Tibial nerve (tissue), 4 donors: Measurements from ENCODE around the gene BDKRB2. TPM values are rescaled to one million over a fixed set of nuclear protein-coding genes. Genes with fewer than 3 reads are reported as not detected.

Source experiments
- DNase-seq, 2 donors: peaks; one replicate each; pipeline ENCODE4 v3.0.0-alpha.2; 2019; ENCODE audit warnings: low spot score in 2 of 2
- H3K27ac ChIP-seq, 4 donors: fragments of 200-600 bp; sonication (generic) in 3 of 4; one replicate each; pipeline ENCODE4 v1.5.1; 2017 to 2019; ENCODE audit warnings: mild to moderate bottlenecking in 1 of 4
- H3K27me3 ChIP-seq, 2 donors: fragments of 200-600 bp; sonication (generic) in 1 of 2; one replicate each; pipeline versions ENCODE4 v1.5.1 to v1.6.0; 2017 to 2019
- H3K36me3 ChIP-seq, 3 donors: fragments of 200-600 bp; sonication (generic); one replicate each; pipeline ENCODE4 v1.5.1; 2018 to 2019
- H3K4me1 ChIP-seq, 4 donors: fragments of 200-600 bp; sonication (generic) in 3 of 4; one replicate each; pipeline ENCODE4 v1.5.1; 2017 to 2019
- H3K4me3 ChIP-seq, 4 donors: fragments of 200-600 bp; sonication (generic) in 3 of 4; one replicate each; pipeline ENCODE4 v1.5.1; 2017 to 2019; ENCODE audit warnings: mild to moderate bottlenecking in 1 of 4, moderate library complexity in 1 of 4
- H3K9me3 ChIP-seq, 4 donors: fragments of 200-600 bp; sonication (generic) in 3 of 4; one replicate each; pipeline ENCODE4 v1.5.1; 2017 to 2019
- CTCF ChIP-seq, 5 experiments: fragments of 200-600 bp in 3 of 5; fragments of 450-650 bp in 2 of 5; sonication (generic) in 3 of 5; IDR thresholded peaks; one replicate each; pipeline ENCODE4 v1.5.1; 2016 to 2019; ENCODE audit warnings: antibody characterized with exemption in 5 of 5, mild to moderate bottlenecking in 3 of 5, moderate library complexity in 2 of 5
- EP300 ChIP-seq, 2 donors: sonication (generic); formaldehyde crosslinking; IDR thresholded peaks; one replicate each; pipeline ENCODE4 v1.6.1; 2017; ENCODE audit warnings: antibody characterized with exemption in 2 of 2, mild to moderate bottlenecking in 1 of 2
- POLR2A ChIP-seq, 2 donors: fragments of 450-650 bp; IDR thresholded peaks; one replicate each; pipeline ENCODE4 v1.6.1; 2017; ENCODE audit warnings: antibody characterized with exemption in 2 of 2, mild to moderate bottlenecking in 2 of 2, moderate library complexity in 2 of 2
- WGBS, 2 donors: methylation state at CpG; one replicate each; pipeline ENCODE4 v1.1.5; 2018; 5-methylcytosine and 5-hydroxymethylcytosine counted together
- total RNA-seq, 4 donors: library from RNA; depleted of rRNA; stranded (reverse); fragments of >200 nt; gene quantifications; one replicate each; pipeline ENCODE4 v1.1.0, GENCODE V29; 2016

The BDKRB2 gene
- total RNA-seq, 4 donors from 2014 or later: 10.5 to 26.8 (median 18.4) TPM

- Histone ChIP-seq H3K27me3 (peaks cover 0 to 9% of the 10 kb centered on the region in 2 donors), H3K4me3 (no peak overlapping the region), H3K9me3 (no peaks in the 10 kb centered on the region), H3K27ac (no peak overlapping the region), H3K4me1 (peaks cover 0 to 43% (median 5%) of the 10 kb centered on the region in 4 donors), H3K36me3 (no peaks in the 10 kb centered on the region)
- no peak for DNase-seq
- 60 to 63% methylated on average over 10 of the region's 10 CpGs for WGBS, 2 donors
- TF ChIP-seq POLR2A (IDR thresholded peaks at IDR 0.05) (no peak), EP300 (IDR thresholded peaks at IDR 0.05) (no peak), CTCF (IDR thresholded peaks at IDR 0.05) (no peak)
Observed at GRCh38 chr14:96201965-96202364, 2.7 kb upstream of the BDKRB2 start.

GRCh38 chr14:96202441-96203094, 2.1 kb upstream of the BDKRB2 start:
- Histone ChIP-seq H3K9me3 (no peaks in the 10 kb centered on the region), H3K27me3 (peaks cover 0 to 9% of the 10 kb centered on the region in 2 donors), H3K36me3 (no peaks in the 10 kb centered on the region), H3K4me3 (no peak overlapping the region), H3K4me1 (peaks cover 0 to 44% (median 5%) of the 10 kb centered on the region in 4 donors), H3K27ac (no peak overlapping the region)
- WGBS, 2 donors: 77 to 82% methylated on average over 11 of the region's 11 CpGs
- DNase-seq: no peak
- TF ChIP-seq CTCF (IDR thresholded peaks at IDR 0.05) (no peak), POLR2A (IDR thresholded peaks at IDR 0.05) (no peak), EP300 (IDR thresholded peaks at IDR 0.05) (no peak)

- Histone ChIP-seq H3K36me3 (no peaks in the 10 kb centered on the region), H3K4me3 (no peak overlapping the region), H3K4me1 (peaks cover 0 to 38% (median 5%) of the 10 kb centered on the region in 4 donors), H3K9me3 (no peaks in the 10 kb centered on the region), H3K27ac (peak overlapping the region in 1 of 4 donors; percentile 86), H3K27me3 (peaks cover 0 to 9% of the 10 kb centered on the region in 2 donors)
- no peak for DNase-seq
- 93 to 96% methylated on average over 3 of the region's 3 CpGs for WGBS, 2 donors
- no peak for TF ChIP-seq EP300 (IDR thresholded peaks at IDR 0.05)
- no peak for TF ChIP-seq POLR2A (IDR thresholded peaks at IDR 0.05)
- no peak for TF ChIP-seq CTCF (IDR thresholded peaks at IDR 0.05)
Observed at GRCh38 chr14:96203116-96203515, 1.5 kb upstream of the BDKRB2 start.

- peaks cover 0 to 9% of the 10 kb centered on the region in 2 donors for H3K27me3 ChIP-seq
- H3K4me3 ChIP-seq: no peak overlapping the region
- H3K27ac ChIP-seq: peak overlapping the region in 3 of 4 donors; percentile 84 to 87 (median 86)
- no peak for DNase-seq
- H3K4me1 ChIP-seq: peaks cover 0 to 33% (median 5%) of the 10 kb centered on the region in 4 donors
- H3K36me3 ChIP-seq: no peaks in the 10 kb centered on the region
- TF ChIP-seq POLR2A (IDR thresholded peaks at IDR 0.05): no peak
- no peak for TF ChIP-seq EP300 (IDR thresholded peaks at IDR 0.05)
- TF ChIP-seq CTCF (IDR thresholded peaks at IDR 0.05): no peak
- WGBS, 2 donors: 89 to 100% methylated on average over 1 of the region's 1 CpG
- H3K9me3 ChIP-seq: no peaks in the 10 kb centered on the region
Observed at GRCh38 chr14:96203635-96204034, 1.0 kb upstream of the BDKRB2 start.
